ENCODE results near the gene RTF1.

DNA sequence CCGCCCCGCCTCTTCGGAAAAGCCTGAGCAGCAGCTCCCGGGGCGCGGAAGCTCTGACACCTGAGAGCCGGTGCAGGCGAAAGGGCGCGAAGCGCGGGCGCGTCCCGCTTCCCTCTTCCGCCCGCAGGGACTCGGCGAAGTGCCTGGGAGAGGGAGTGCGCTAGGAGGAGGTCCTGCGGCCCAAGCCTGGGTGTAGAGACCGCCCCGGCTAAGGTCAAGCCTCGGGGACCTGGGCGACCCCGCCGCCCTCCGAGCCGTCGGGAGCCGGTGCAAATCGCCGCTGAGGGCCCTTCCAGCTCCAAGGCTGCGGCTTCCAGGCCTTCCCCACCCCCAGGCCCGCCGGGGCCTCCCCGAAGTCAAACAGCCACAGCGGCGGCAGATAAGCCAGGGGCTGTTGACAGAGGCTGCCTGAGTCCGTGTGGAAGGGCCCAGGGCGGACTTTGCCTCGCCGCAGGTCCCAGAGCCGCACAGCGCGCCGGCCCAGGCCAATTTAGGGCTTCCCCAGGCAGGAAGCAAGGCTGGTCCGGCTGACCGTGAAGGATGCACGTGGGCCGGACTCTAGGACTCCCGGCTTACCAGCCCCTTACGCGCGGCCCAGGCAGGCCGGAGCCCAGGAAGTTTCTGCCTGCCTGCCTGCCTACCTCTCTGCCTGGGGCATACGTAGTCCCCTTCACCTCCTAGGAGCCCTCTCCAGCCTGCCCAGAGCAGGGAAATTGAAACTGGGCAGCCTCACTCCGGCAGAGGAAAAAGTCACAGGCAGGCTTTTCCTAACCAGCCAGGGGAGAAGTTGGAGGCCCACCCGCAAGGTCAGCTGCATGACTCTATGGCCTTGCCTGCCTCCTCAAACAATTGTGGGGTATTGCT, 79.1 kb downstream of the RTF1 start:
- TF ChIP-seq, protein P1, sequence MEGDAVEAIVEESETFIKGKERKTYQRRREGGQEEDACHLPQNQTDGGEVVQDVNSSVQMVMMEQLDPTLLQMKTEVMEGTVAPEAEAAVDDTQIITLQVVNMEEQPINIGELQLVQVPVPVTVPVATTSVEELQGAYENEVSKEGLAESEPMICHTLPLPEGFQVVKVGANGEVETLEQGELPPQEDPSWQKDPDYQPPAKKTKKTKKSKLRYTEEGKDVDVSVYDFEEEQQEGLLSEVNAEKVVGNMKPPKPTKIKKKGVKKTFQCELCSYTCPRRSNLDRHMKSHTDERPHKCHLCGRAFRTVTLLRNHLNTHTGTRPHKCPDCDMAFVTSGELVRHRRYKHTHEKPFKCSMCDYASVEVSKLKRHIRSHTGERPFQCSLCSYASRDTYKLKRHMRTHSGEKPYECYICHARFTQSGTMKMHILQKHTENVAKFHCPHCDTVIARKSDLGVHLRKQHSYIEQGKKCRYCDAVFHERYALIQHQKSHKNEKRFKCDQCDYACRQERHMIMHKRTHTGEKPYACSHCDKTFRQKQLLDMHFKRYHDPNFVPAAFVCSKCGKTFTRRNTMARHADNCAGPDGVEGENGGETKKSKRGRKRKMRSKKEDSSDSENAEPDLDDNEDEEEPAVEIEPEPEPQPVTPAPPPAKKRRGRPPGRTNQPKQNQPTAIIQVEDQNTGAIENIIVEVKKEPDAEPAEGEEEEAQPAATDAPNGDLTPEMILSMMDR (IDR thresholded peaks at IDR 0.05): no peak
- TF ChIP-seq POLR2A (IDR thresholded peaks at IDR 0.05): peak; percentile 61 to 63

All from Peyer's patch (tissue), 4 donors.